Erythroblast (primary cell): ENCODE data around the gene CLDN5.
"Not testable (repeated sequence)": the region's sequence is repeated elsewhere in the genome, so short reads cannot be mapped to it uniquely, and the experiment has no call there.

Experiments used
- DNase-seq, 2 experiments: peaks; one replicate each; lab custom pipeline; 2025; lab: John Stamatoyannopoulos, UW
- GATA1 ChIP-seq: IDR thresholded peaks from 2 replicates; pipeline ENCODE4 v1.6.1; 2011; ENCODE audit warnings: low read depth, mild to moderate bottlenecking, control low read depth, low read length, moderate library complexity
- POLR2A ChIP-seq: IDR thresholded peaks from 2 replicates; pipeline ENCODE4 v1.6.1; 2011; ENCODE audit warnings: mild to moderate bottlenecking, low read length

CLDN5 gene

GRCh38 chr22:19556963-19557545, 32.8 kb upstream of the CLDN5 start:
- DNase-seq, result no peak
- TF ChIP-seq GATA1, result no peak

GRCh38 chr22:19555651-19556050, 31.4 kb upstream of the CLDN5 start:
- no peak for DNase-seq
- no peak for TF ChIP-seq GATA1
- TF ChIP-seq POLR2A, result no peak

- no peak for DNase-seq
Measured at GRCh38 chr22:19554834-19555404, 30.7 kb upstream of the CLDN5 start.

GRCh38 chr22:19553201-19553600, 29.0 kb upstream of the CLDN5 start:
- no peak for DNase-seq
- TF ChIP-seq GATA1 (no peak), POLR2A (no peak)

More at GRCh38 chr22:19554834-19555404, 30.7 kb upstream of the CLDN5 start:
- TF ChIP-seq POLR2A (no peak), GATA1 (no peak)

GRCh38 chr22:19550382-19550781, 26.2 kb upstream of the CLDN5 start:
- TF ChIP-seq GATA1, result no peak
- no peak for TF ChIP-seq POLR2A
- no peak for DNase-seq

GRCh38 chr22:19549428-19549827, 25.2 kb upstream of the CLDN5 start:
- no peak for DNase-seq
- TF ChIP-seq POLR2A, result no peak
- no peak for TF ChIP-seq GATA1

GRCh38 chr22:19548964-19549363, 24.8 kb upstream of the CLDN5 start:
- DNase-seq, result no peak
- TF ChIP-seq POLR2A, result no peak
- TF ChIP-seq GATA1, result no peak

- not testable (repeated sequence) for DNase-seq
Measured at GRCh38 chr22:19548427-19548826, 24.2 kb upstream of the CLDN5 start.

GRCh38 chr22:19547620-19548019, 23.4 kb upstream of the CLDN5 start:
- TF ChIP-seq POLR2A (no peak), GATA1 (no peak)
- DNase-seq, result no peak

- DNase-seq, result no peak
- TF ChIP-seq POLR2A (no peak), GATA1 (no peak)
Measured at GRCh38 chr22:19546680-19547079, 22.5 kb upstream of the CLDN5 start.

GRCh38 chr22:19545935-19546207, 21.7 kb upstream of the CLDN5 start:
- TF ChIP-seq GATA1 (no peak), POLR2A (no peak)
- DNase-seq, result no peak

GRCh38 chr22:19543970-19544708, 19.9 kb upstream of the CLDN5 start:
- TF ChIP-seq GATA1 (no peak), POLR2A (no peak)
- DNase-seq, result no peak

GRCh38 chr22:19540394-19540793, 16.2 kb upstream of the CLDN5 start:
- no peak for TF ChIP-seq GATA1
- no peak for TF ChIP-seq POLR2A
- DNase-seq, result no peak

GRCh38 chr22:19537941-19538488, 13.8 kb upstream of the CLDN5 start:
- DNase-seq, result no peak
- TF ChIP-seq POLR2A, result no peak
- no peak for TF ChIP-seq GATA1
